ENCODE measurements around the gene CTRB1. TPM values are rescaled to one million over a fixed set of nuclear protein-coding genes. Genes with fewer than 3 reads are reported as not detected.

CTRB1 gene
- total and polyA plus RNA-seq, 2 of the 13 experiments (the other 11 are each of a cell fraction or from before 2014, with no cell fraction given), result not detected

- Histone ChIP-seq H3K4me2 (ENCODE audit: low read depth, low read length) (no peak overlapping the region), H3K9ac (ENCODE audit: insufficient read depth, low read depth, low read length) (no peak overlapping the region), H3K4me3 (replicated peaks in 1 of 3; ENCODE audit: insufficient read depth in 1 of 3, low read depth in 2 of 3, low read length in 3 of 3) (no peak overlapping the region), H3K27me3 (ENCODE audit: control insufficient read depth in 1 of 2, insufficient read depth in 2 of 2, low read length in 2 of 2) (peaks cover 11 to 53% of the 10 kb centered on the region in 2 experiments), H2AFZ (ENCODE audit: low read length) (no peak overlapping the region), H3K9me3 (ENCODE audit: low read length) (no peaks in the 10 kb centered on the region), H4K20me1 (ENCODE audit: insufficient read depth, low read length) (no peaks in the 10 kb centered on the region), H3K36me3 (replicated peaks in 1 of 2; ENCODE audit: control insufficient read depth in 1 of 2, insufficient read depth in 2 of 2, low read length in 2 of 2) (no peaks in the 10 kb centered on the region), H3K27ac (ENCODE audit: extremely low read length, insufficient read depth, low read length) (no peak overlapping the region), H3K79me2 (ENCODE audit: insufficient read depth, low read length) (no peaks in the 10 kb centered on the region), H3K4me1 (ENCODE audit: insufficient read depth, low read length) (peaks cover 27% of the 10 kb centered on the region)
- in situ Hi-C loops (cut with HindIII; ENCODE audit: extremely low pct_ligation_motif_present, low pct_unique_long_range_greater_than_20kb), result loop anchor here (5.0 to 25.0 kb wide), 2 partner anchors 190 to 565 kb away; no protein-coding TSS in a partner anchor
- no peak for TF ChIP-seq ZNF274 (CRISPR knock-in tag; IDR thresholded peaks at IDR 0.05)
- no peak for TF ChIP-seq ZNF784 (CRISPR knock-in tag; IDR thresholded peaks at IDR 0.05; ENCODE audit: borderline replicate concordance)
- no peak for TF ChIP-seq HNRNPH1 (optimal IDR thresholded peaks at IDR 0.05; ENCODE audit: low read depth, low read length)
- ATAC-seq, result no peak
- intact Hi-C loops (cut with micrococcal nuclease; ENCODE audit: unreplicated experiment), result loop anchor here (5.0 kb wide), 1 partner anchor 35 kb away; no protein-coding TSS in a partner anchor
- BruUV-seq (replicated peaks), result no TSS peak
- FAIRE-seq, result no peak
- DNase-seq (ENCODE audit: low spot score), result no peak
- ChIA-PET CTCF (ENCODE audit: low intra/inter-chr PET ratio, low total read pairs) (interaction anchor here (1.2 kb wide), 1 partner anchor 206 kb away, joined by 3 read pairs; no protein-coding TSS in a partner anchor), POLR2A (no interaction called here)
- WGBS (ENCODE audit: low lambda C conversion rate), result 69% methylated on average over 9 of the region's 9 CpGs
These were observed 22.0 kb upstream of the CTRB1 start for GRCh38 chr16:75196836-75197235.

GRCh38 chr16:75197522-75198134 lies 21.2 kb upstream of the CTRB1 start:
- ChIA-PET CTCF (ENCODE audit: low intra/inter-chr PET ratio, low total read pairs) (interaction anchor here (1.2 to 3.0 kb wide), 2 partner anchors 205 to 267 kb away, joined by 3 to 32 read pairs; partner anchors contain the start of gene TMEM170A), POLR2A (interaction anchor here (1.5 kb wide), 1 partner anchor 53 kb away, joined by 5 read pairs; no protein-coding TSS in a partner anchor)
- Histone ChIP-seq H3K4me2 (ENCODE audit: low read depth, low read length) (peak overlapping the region; percentile 79), H2AFZ (ENCODE audit: low read length) (no peak overlapping the region), H3K4me1 (ENCODE audit: insufficient read depth, low read length) (peaks cover 25% of the 10 kb centered on the region), H3K79me2 (ENCODE audit: insufficient read depth, low read length) (no peaks in the 10 kb centered on the region), H3K36me3 (replicated peaks in 1 of 2; ENCODE audit: control insufficient read depth in 1 of 2, insufficient read depth in 2 of 2, low read length in 2 of 2) (no peaks in the 10 kb centered on the region), H3K27ac (ENCODE audit: extremely low read length, insufficient read depth, low read length) (no peak overlapping the region), H3K4me3 (replicated peaks in 1 of 3; ENCODE audit: insufficient read depth in 1 of 3, low read depth in 2 of 3, low read length in 3 of 3) (peak overlapping the region in 1 of 3 experiments; percentile 64; a peak in 2 of 6 replicates), H4K20me1 (ENCODE audit: insufficient read depth, low read length) (no peaks in the 10 kb centered on the region), H3K9ac (ENCODE audit: insufficient read depth, low read depth, low read length) (no peak overlapping the region), H3K9me3 (ENCODE audit: low read length) (no peaks in the 10 kb centered on the region), H3K27me3 (ENCODE audit: control insufficient read depth in 1 of 2, insufficient read depth in 2 of 2, low read length in 2 of 2) (peaks cover 11 to 51% of the 10 kb centered on the region in 2 experiments)
- no peak for FAIRE-seq
- in situ Hi-C loops (cut with HindIII; ENCODE audit: extremely low pct_ligation_motif_present, low pct_unique_long_range_greater_than_20kb), result loop anchor here (5.0 to 25.0 kb wide), 2 partner anchors 190 to 565 kb away; no protein-coding TSS in a partner anchor
- peak; percentile 30 for ATAC-seq
- no TSS peak for BruUV-seq (replicated peaks)
- intact Hi-C loops (cut with micrococcal nuclease; ENCODE audit: unreplicated experiment), result loop anchor here (5.0 kb wide), 1 partner anchor 35 kb away; no protein-coding TSS in a partner anchor
- WGBS (ENCODE audit: low lambda C conversion rate), result 14% methylated on average over 14 of the region's 14 CpGs
- DNase-seq (ENCODE audit: low spot score), result no peak
- peak; percentile 97 for TF ChIP-seq PRDM15 (CRISPR knock-in tag; IDR thresholded peaks at IDR 0.05)
- peak; percentile 23; the same call in 1 of the 2 replicates for TF ChIP-seq ZBTB33 (CRISPR knock-in tag; IDR thresholded peaks at IDR 0.05)
- 0 out of 2 replicates have a peak, but pooled peaks have one; percentile 6 for TF ChIP-seq NFYB (CRISPR knock-in tag; IDR thresholded peaks at IDR 0.05)
- TF ChIP-seq RFX5 (IDR thresholded peaks at IDR 0.05; ENCODE audit: low read depth, low read length), result no peak
- TF ChIP-seq GABPA (IDR thresholded peaks at IDR 0.05; ENCODE audit: low read depth, low read length), result no peak
- TF ChIP-seq GABPA (CRISPR knock-in tag; IDR thresholded peaks at IDR 0.05; ENCODE audit: low read depth), result peak; percentile 13; the same call in 1 of the 2 replicates
- peak; percentile 37 for TF ChIP-seq STAG1 (CRISPR knock-in tag; IDR thresholded peaks at IDR 0.05)
